CD4-positive, alpha-beta T cell treated with Interleukin-12 subunit alpha and Interleukin-12 subunit beta, for 1 hour (primary cell): ENCODE measurements around the gene PTPRD.

ENCODE experiments used
- DNase-seq: peaks from one replicate; pipeline ENCODE4 v3.0.0-alpha.2; 2020

Gene PTPRD

GRCh38 chr9:8799615-8800014, 1813.2 kb downstream of the PTPRD start:
- no peak for DNase-seq

- no peak for DNase-seq
Measured at GRCh38 chr9:8799206-8799605, 1813.6 kb downstream of the PTPRD start.

- no peak for DNase-seq
Measured at GRCh38 chr9:8784838-8785237, 1828.0 kb downstream of the PTPRD start.

- DNase-seq = no peak
Measured at GRCh38 chr9:8783941-8784340, 1828.9 kb downstream of the PTPRD start.

GRCh38 chr9:8782237-8782636, 1830.6 kb downstream of the PTPRD start:
- DNase-seq = no peak

GRCh38 chr9:8781458-8781857, 1831.3 kb downstream of the PTPRD start:
- DNase-seq = no peak

GRCh38 chr9:8780386-8780785, 1832.4 kb downstream of the PTPRD start:
- DNase-seq = no peak

- no peak for DNase-seq
Measured at GRCh38 chr9:8779478-8779877, 1833.3 kb downstream of the PTPRD start.

- no peak for DNase-seq
Measured at GRCh38 chr9:8778356-8778755, 1834.4 kb downstream of the PTPRD start.

GRCh38 chr9:8772302-8772701, 1840.5 kb downstream of the PTPRD start:
- DNase-seq = no peak

- DNase-seq = no peak
Measured at GRCh38 chr9:8769153-8769552, 1843.6 kb downstream of the PTPRD start.

- no peak for DNase-seq
Measured at GRCh38 chr9:8766096-8766495, 1846.7 kb downstream of the PTPRD start.

GRCh38 chr9:8764051-8764450, 1848.8 kb downstream of the PTPRD start:
- DNase-seq = no peak

- no peak for DNase-seq
Measured at GRCh38 chr9:8762479-8763085, 1850.2 kb downstream of the PTPRD start.

GRCh38 chr9:8760000-8760767, 1852.6 kb downstream of the PTPRD start:
- no peak for DNase-seq

- no peak for DNase-seq
Measured at GRCh38 chr9:8757881-8758280, 1854.9 kb downstream of the PTPRD start.

GRCh38 chr9:8754751-8755150, 1858.1 kb downstream of the PTPRD start:
- DNase-seq = no peak

- DNase-seq = no peak
Measured at GRCh38 chr9:8751406-8751930, 1861.3 kb downstream of the PTPRD start.

GRCh38 chr9:8750639-8751051, 1862.2 kb downstream of the PTPRD start:
- no peak for DNase-seq

- DNase-seq = no peak
Measured at GRCh38 chr9:8745347-8745746, 1867.5 kb downstream of the PTPRD start.

GRCh38 chr9:8738945-8739344, 1873.9 kb downstream of the PTPRD start:
- no peak for DNase-seq

- DNase-seq = no peak
Measured at GRCh38 chr9:8736805-8737204, 1876.0 kb downstream of the PTPRD start.

- no peak for DNase-seq
Measured at GRCh38 chr9:8734760-8735159, 1878.0 kb downstream of the PTPRD start.

- DNase-seq = no peak
Measured at GRCh38 chr9:8733131-8733954, 1879.5 kb downstream of the PTPRD start.
